ENCODE results near the gene FTO. TPM values are rescaled to one million over a fixed set of nuclear protein-coding genes. Genes with fewer than 3 reads are reported as not detected.
A peak's percentile ranks its signal among the peaks of the same experiment; 100 is the strongest.

FTO gene
- total and polyA plus RNA-seq, 2 of the 8 experiments (the other 6 are each of a cell fraction or from before 2014, with no cell fraction given) = 34.5 to 59.8 TPM

GRCh38 chr16:54051821-54052220 lies 347.9 kb downstream of the FTO start:
- peak overlapping the region; percentile 88; the same call in 1 of the 2 replicates for H2BK20ac ChIP-seq (ENCODE audit: low read length)
- no peaks in the 10 kb centered on the region for H3K36me3 ChIP-seq (ENCODE audit: control insufficient read depth in 2 of 4, insufficient read depth in 4 of 4, low read length in 3 of 4)
- peaks cover 19 to 34% (median 28%) of the 10 kb centered on the region in 4 experiments; a peak in 6 of 7 replicates for H3K4me1 ChIP-seq (replicated peaks in 1 of 4; ENCODE audit: control insufficient read depth in 3 of 4, insufficient read depth in 4 of 4, low read length in 3 of 4)
- ChIA-PET POLR2A (ENCODE audit: partially characterized antibody) (no interaction called here), CTCF (ENCODE audit: partially characterized antibody) (no interaction called here)
- no peaks in the 10 kb centered on the region for H3K23me2 ChIP-seq (ENCODE audit: low read depth, low read length)
- H2AK5ac ChIP-seq (ENCODE audit: low read depth, low read length) = no peak overlapping the region
- H3K79me1 ChIP-seq (ENCODE audit: low read depth, low read length) = no peaks in the 10 kb centered on the region
- H2BK12ac ChIP-seq (ENCODE audit: low read depth, low read length) = no peak overlapping the region
- DNase-seq (ENCODE audit: low read depth in 1 of 2, low spot score in 2 of 2) = no peak
- H4K8ac ChIP-seq (ENCODE audit: extremely low read depth, insufficient read depth, low read length) = no peak overlapping the region
- H3K14ac ChIP-seq (ENCODE audit: insufficient read length) = no peak overlapping the region
- WGBS, 2 experiments (ENCODE audit: extremely low coverage in 1 of 2, insufficient coverage in 1 of 2, insufficient read length in 1 of 2, insufficient replicate concordance in 2 of 2, low coverage in 1 of 2, low lambda C conversion rate in 2 of 2, missing lambda C conversion rate in 1 of 2) = 90% methylated on average over 5 of the region's 5 CpGs; no CpG with 5 or more reads in 1 of the 2 experiments
- H3K27me3 ChIP-seq (replicated peaks in 1 of 4; ENCODE audit: control insufficient read depth in 3 of 4, extremely low read depth in 1 of 4, insufficient read depth in 3 of 4, low read length in 3 of 4) = no peaks in the 10 kb centered on the region; a peak in 1 of 7 replicates
- no peak overlapping the region for H3K4me2 ChIP-seq (ENCODE audit: insufficient read depth in 1 of 2, low read depth in 2 of 2, low read length in 2 of 2)
- peak overlapping the region; percentile 26; the same call in 1 of the 2 replicates for H3K18ac ChIP-seq (ENCODE audit: extremely low read depth, low read length)
- H2AFZ ChIP-seq (ENCODE audit: low read length) = no peak overlapping the region
- H2BK5ac ChIP-seq (ENCODE audit: low read depth, low read length) = peak overlapping the region; percentile 58; the same call in 1 of the 2 replicates
- H3K4ac ChIP-seq (replicated peaks; ENCODE audit: insufficient read length, low read depth, low read length) = no peak overlapping the region
- peak overlapping the region; percentile 85 for H2BK120ac ChIP-seq (replicated peaks; ENCODE audit: low read depth, low read length)
- no peaks in the 10 kb centered on the region for H4K20me1 ChIP-seq (replicated peaks in 1 of 2; ENCODE audit: control insufficient read depth in 1 of 2, insufficient read depth in 2 of 2, low read length in 2 of 2)
- no peak overlapping the region for H3K4me3 ChIP-seq (ENCODE audit: extremely low read depth in 1 of 4, insufficient read depth in 2 of 4, low read depth in 3 of 4, low read length in 4 of 4)
- H4K5ac ChIP-seq (ENCODE audit: insufficient read length, low read depth, low read length) = no peak overlapping the region
- TF ChIP-seq SUZ12 (IDR thresholded peaks at IDR 0.05; ENCODE audit: low read length) = no peak
- no peaks in the 10 kb centered on the region for H3K9me3 ChIP-seq (ENCODE audit: insufficient read depth in 2 of 2, low read depth in 1 of 2, low read length in 1 of 2)
- H3K27ac ChIP-seq (ENCODE audit: low read depth, low read length) = no peak overlapping the region
- H4K91ac ChIP-seq (replicated peaks; ENCODE audit: insufficient read length, low read length) = no peak overlapping the region
- H3K9ac ChIP-seq (replicated peaks in 1 of 4; ENCODE audit: extremely low read depth in 1 of 4, low read depth in 3 of 4, low read length in 3 of 4) = no peak overlapping the region
- H3K23ac ChIP-seq (ENCODE audit: insufficient read length) = no peak overlapping the region
- no peak for FAIRE-seq
- no peak overlapping the region for H3K56ac ChIP-seq (replicated peaks; ENCODE audit: insufficient read length, low read depth, low read length)
- H3K79me2 ChIP-seq (ENCODE audit: control insufficient read depth in 1 of 2, insufficient read depth in 2 of 2, low read length in 2 of 2) = no peaks in the 10 kb centered on the region
- peak overlapping the region; percentile 34; the same call in 1 of the 2 replicates for H2BK15ac ChIP-seq (ENCODE audit: low read length)

All from H1 (cell line).